Activated B cell treated with CpG ODN at 0.5 μM for 24 hours (primary cell): ENCODE results near the gene DNAH8. TPM values are rescaled to one million over a fixed set of nuclear protein-coding genes. Genes with fewer than 3 reads are reported as not detected.

Experiments used
- ATAC-seq: fragments of 200-7000 bp; cut with Tn5 transposase; one replicate; pipeline ENCODE4 v1.10.0; 2021; ENCODE audit warnings: low read depth, mild to moderate bottlenecking, moderate library complexity
- CTCF ChIA-PET: fragments of 350-600 bp; sonication (Branson Sonifier 250); formaldehyde crosslinking; loops from one replicate; lab custom pipeline; 2021; ENCODE audit warnings: antibody characterized with exemption; lab: Charles Lee
- POLR2A ChIA-PET: fragments of 350-600 bp; sonication (Branson Sonifier 250); formaldehyde crosslinking; loops from one replicate; lab custom pipeline; 2021; ENCODE audit warnings: antibody characterized with exemption; lab: Charles Lee
- DNase-seq: peaks from one replicate; pipeline ENCODE4 v3.0.0; 2022
- H3K27ac Mint-ChIP-seq: one replicate; pipeline ENCODE4 v1.8.0; 2020; ENCODE audit warnings: mixed read lengths
- H3K27me3 Mint-ChIP-seq: one replicate; pipeline ENCODE4 v1.8.0; 2021; ENCODE audit warnings: mixed read lengths
- H3K36me3 Mint-ChIP-seq: one replicate; pipeline ENCODE4 v1.8.0; 2021; ENCODE audit warnings: low read depth, mixed read lengths
- H3K4me1 Mint-ChIP-seq: one replicate; pipeline ENCODE4 v1.8.0; 2021; ENCODE audit warnings: mixed read lengths
- H3K4me3 Mint-ChIP-seq: one replicate; pipeline ENCODE4 v1.8.0; 2020; ENCODE audit warnings: mild to moderate bottlenecking, mixed read lengths
- H3K9me3 Mint-ChIP-seq: one replicate; pipeline ENCODE4 v1.8.0; 2020; ENCODE audit warnings: mixed read lengths
- CTCF ChIP-seq: fragments of 200-600 bp; IDR thresholded peaks from one replicate; pipeline ENCODE4 v1.8.0; 2022; ENCODE audit warnings: antibody characterized with exemption, mild to moderate bottlenecking
- intact Hi-C: fragments of 100-400 bp; cut with micrococcal nuclease; formaldehyde crosslinking; loops from one replicate; pipeline ENCODE4 v1.15.1; 2024
- total RNA-seq: library from RNA; stranded (reverse); gene quantifications from 2 replicates; pipeline ENCODE4 v1.2.3, GENCODE V29; 2022

Gene DNAH8
- total RNA-seq, 1 donor from 2014 or later: 2.0 TPM

GRCh38 chr6:39003492-39003891, 288.4 kb downstream of the DNAH8 start:
- ChIA-PET POLR2A (no interaction called here), CTCF (no interaction called here)
- peaks cover 12% of the 10 kb centered on the region for H3K27me3 Mint-ChIP-seq

GRCh38 chr6:39004801-39005200, 289.7 kb downstream of the DNAH8 start:
- no peak overlapping the region for H3K4me3 Mint-ChIP-seq
- no peaks in the 10 kb centered on the region for H3K4me1 Mint-ChIP-seq
- peaks cover 3% of the 10 kb centered on the region for H3K9me3 Mint-ChIP-seq
- ChIA-PET POLR2A (no interaction called here), CTCF (no interaction called here)
- intact Hi-C loops: no loop called here
- H3K36me3 Mint-ChIP-seq: no peaks in the 10 kb centered on the region
- ATAC-seq (no peak), DNase-seq (no peak)
- H3K27me3 Mint-ChIP-seq: peaks cover 14% of the 10 kb centered on the region
- no peak overlapping the region for H3K27ac Mint-ChIP-seq
- TF ChIP-seq CTCF: no peak

More at GRCh38 chr6:39003492-39003891, 288.4 kb downstream of the DNAH8 start:
- no peaks in the 10 kb centered on the region for H3K4me1 Mint-ChIP-seq
- peaks cover 3% of the 10 kb centered on the region for H3K9me3 Mint-ChIP-seq
- ATAC-seq (no peak), DNase-seq (no peak)
- no peak overlapping the region for H3K27ac Mint-ChIP-seq
- TF ChIP-seq CTCF: no peak
- H3K4me3 Mint-ChIP-seq: no peak overlapping the region
- H3K36me3 Mint-ChIP-seq: no peaks in the 10 kb centered on the region
- intact Hi-C loops: no loop called here

- H3K27ac Mint-ChIP-seq: no peak overlapping the region
- intact Hi-C loops: no loop called here
- no peak overlapping the region for H3K4me3 Mint-ChIP-seq
- CTCF ChIA-PET: no interaction called here
- no peaks in the 10 kb centered on the region for H3K4me1 Mint-ChIP-seq
- no peaks in the 10 kb centered on the region for H3K36me3 Mint-ChIP-seq
- no peak for ATAC-seq
- DNase-seq: no peak
- POLR2A ChIA-PET: no interaction called here
- peaks cover 3% of the 10 kb centered on the region for H3K9me3 Mint-ChIP-seq
- H3K27me3 Mint-ChIP-seq: peaks cover 14% of the 10 kb centered on the region
- TF ChIP-seq CTCF: no peak
These were observed 290.7 kb downstream of the DNAH8 start for GRCh38 chr6:39005774-39006173.

- DNase-seq (no peak), ATAC-seq (no peak)
- H3K27ac Mint-ChIP-seq: no peak overlapping the region
- no peak overlapping the region for H3K4me3 Mint-ChIP-seq
- H3K4me1 Mint-ChIP-seq: no peaks in the 10 kb centered on the region
- POLR2A ChIA-PET: no interaction called here
- CTCF ChIA-PET: no interaction called here
- intact Hi-C loops: no loop called here
- H3K9me3 Mint-ChIP-seq: peaks cover 3% of the 10 kb centered on the region
- H3K36me3 Mint-ChIP-seq: no peaks in the 10 kb centered on the region
- peaks cover 14% of the 10 kb centered on the region for H3K27me3 Mint-ChIP-seq
- no peak for TF ChIP-seq CTCF
These were observed 292.5 kb downstream of the DNAH8 start for GRCh38 chr6:39007575-39007974.

GRCh38 chr6:39008737-39009136, 293.6 kb downstream of the DNAH8 start:
- intact Hi-C loops: no loop called here
- ATAC-seq: no peak

More at GRCh38 chr6:39008737-39009136, 293.6 kb downstream of the DNAH8 start:
- Mint-ChIP-seq H3K4me3 (no peak overlapping the region), H3K4me1 (no peaks in the 10 kb centered on the region), H3K27ac (no peak overlapping the region), H3K36me3 (no peaks in the 10 kb centered on the region), H3K27me3 (peaks cover 14% of the 10 kb centered on the region), H3K9me3 (peaks cover 3% of the 10 kb centered on the region)
- ChIA-PET CTCF (no interaction called here), POLR2A (no interaction called here)
- TF ChIP-seq CTCF: no peak
- no peak for DNase-seq
